HG02981 (cell line): ENCODE data around the gene SMC1B.
"Not testable (repeated sequence)": the region's sequence is repeated elsewhere in the genome, so short reads cannot be mapped to it uniquely, and the experiment has no call there.

Experiments
- ATAC-seq: cut with Tn5 transposase; IDR thresholded peaks from one replicate; pipeline ENCODE4 v1.9.1; 2021; ENCODE audit warnings: mild to moderate bottlenecking, moderate library complexity; ENCODE audit not compliant: unreplicated experiment

The SMC1B gene

GRCh38 chr22:45306139-45306538 is 107.3 kb downstream of the SMC1B start:
- no peak for ATAC-seq

- no peak for ATAC-seq
Observed at GRCh38 chr22:45305456-45306075, 107.8 kb downstream of the SMC1B start.

GRCh38 chr22:45304971-45305370 is 108.4 kb downstream of the SMC1B start:
- ATAC-seq: no peak

- ATAC-seq: no peak
Observed at GRCh38 chr22:45303181-45303580, 110.2 kb downstream of the SMC1B start.

GRCh38 chr22:45302751-45303150 is 110.6 kb downstream of the SMC1B start:
- ATAC-seq: no peak

- no peak for ATAC-seq
Observed at GRCh38 chr22:45298934-45299505, 114.4 kb downstream of the SMC1B start.

GRCh38 chr22:45296628-45297297 is 116.6 kb downstream of the SMC1B start:
- ATAC-seq: no peak

GRCh38 chr22:45295492-45295891 is 117.9 kb downstream of the SMC1B start:
- no peak for ATAC-seq

GRCh38 chr22:45295004-45295403 is 118.4 kb downstream of the SMC1B start:
- ATAC-seq: not testable (repeated sequence)
